DLD1 (cell line): ENCODE data around the gene MS4A18.
"Not testable (repeated sequence)": the region's sequence is repeated elsewhere in the genome, so short reads cannot be mapped to it uniquely, and the experiment has no call there.

Experiments used
- in situ Hi-C: cut with HindIII; loops from 2 replicates; pipeline ENCODE4 v1.10.0; 2017; ENCODE audit warnings: low sequenced_read_pairs

MS4A18 gene

GRCh38 chr11:60724420-60724819 lies at the start of gene MS4A18:
Gene MS4A18, plus strand, starts transcription at chr11:60724720.
- in situ Hi-C loops = no loop called here

GRCh38 chr11:60678231-60678630 lies 46.3 kb upstream of the MS4A18 start:
- in situ Hi-C loops = not testable (repeated sequence)

- in situ Hi-C loops = no loop called here
Observed at GRCh38 chr11:60679879-60680278, 44.6 kb upstream of the MS4A18 start.

- in situ Hi-C loops = no loop called here
Observed at GRCh38 chr11:60680455-60681119, 43.9 kb upstream of the MS4A18 start.

- in situ Hi-C loops = not testable (repeated sequence)
Observed at GRCh38 chr11:60684541-60684848, 40.0 kb upstream of the MS4A18 start.

GRCh38 chr11:60691661-60692060 lies 32.9 kb upstream of the MS4A18 start:
- in situ Hi-C loops = no loop called here

GRCh38 chr11:60699284-60699691 lies 25.2 kb upstream of the MS4A18 start, which contains the start of gene MS4A8:
Gene MS4A8, plus strand, starts transcription at chr11:60699612. Its CDS starts 1,249 bp downstream, at chr11:60700861.
- in situ Hi-C loops = no loop called here

- in situ Hi-C loops = no loop called here
Observed at GRCh38 chr11:60699936-60700335, 24.6 kb upstream of the MS4A18 start.

GRCh38 chr11:60700689-60701468 lies 23.6 kb upstream of the MS4A18 start:
- in situ Hi-C loops = no loop called here

GRCh38 chr11:60701469-60701818 lies 23.1 kb upstream of the MS4A18 start:
- in situ Hi-C loops = no loop called here

- in situ Hi-C loops = no loop called here
Observed at GRCh38 chr11:60703374-60703773, 21.1 kb upstream of the MS4A18 start.

- in situ Hi-C loops = no loop called here
Observed at GRCh38 chr11:60705895-60706294, 18.6 kb upstream of the MS4A18 start.

- in situ Hi-C loops = no loop called here
Observed at GRCh38 chr11:60706931-60707330, 17.6 kb upstream of the MS4A18 start.

- in situ Hi-C loops = no loop called here
Observed at GRCh38 chr11:60710482-60710881, 14.0 kb upstream of the MS4A18 start.

GRCh38 chr11:60711276-60711675 lies 13.2 kb upstream of the MS4A18 start:
- in situ Hi-C loops = no loop called here

GRCh38 chr11:60713423-60713822 lies 11.1 kb upstream of the MS4A18 start:
- in situ Hi-C loops = not testable (repeated sequence)

- in situ Hi-C loops = no loop called here
Observed at GRCh38 chr11:60717956-60718355, 6.6 kb upstream of the MS4A18 start.

- in situ Hi-C loops = no loop called here
Observed at GRCh38 chr11:60718524-60719316, 5.8 kb upstream of the MS4A18 start.

GRCh38 chr11:60719391-60719790 lies 5.1 kb upstream of the MS4A18 start:
- in situ Hi-C loops = no loop called here

GRCh38 chr11:60720460-60720859 lies 4.1 kb upstream of the MS4A18 start:
- in situ Hi-C loops = no loop called here

GRCh38 chr11:60725592-60725991 lies 1.1 kb downstream of the MS4A18 start:
- in situ Hi-C loops = no loop called here

- in situ Hi-C loops = no loop called here
Observed at GRCh38 chr11:60731586-60731985, 7.1 kb downstream of the MS4A18 start.
